GM06990 (cell line): Measurements from ENCODE around the gene MCRIP1.

Source experiments
- DNase-seq: peaks from one replicate; pipeline ENCODE4 v3.0.0-alpha.2; 2011; ENCODE audit not compliant: insufficient read length; ENCODE audit errors: extremely low read depth
- H3K27me3 ChIP-seq: replicated peaks from 2 replicates; pipeline ENCODE4 v1.6.0; 2011; ENCODE audit warnings: low read length; ENCODE audit not compliant: control insufficient read depth, insufficient read depth
- H3K36me3 ChIP-seq: 2 replicates; pipeline ENCODE4 v1.5.1; 2011; ENCODE audit warnings: low read length; ENCODE audit not compliant: control insufficient read depth, insufficient read depth
- H3K4me3 ChIP-seq: replicated peaks from 2 replicates; pipeline ENCODE4 v1.5.1; 2011; ENCODE audit warnings: low read depth, mild to moderate bottlenecking, control low read depth, low read length
- TF ChIP-seq, protein P1 (sequence below): IDR thresholded peaks from 2 replicates; pipeline ENCODE4 v1.5.1; 2011; ENCODE audit warnings: low read length, control low read depth, mild to moderate bottlenecking, inconsistent platforms; ENCODE audit not compliant: insufficient read depth, poor library complexity, severe bottlenecking

The MCRIP1 gene

DNA sequence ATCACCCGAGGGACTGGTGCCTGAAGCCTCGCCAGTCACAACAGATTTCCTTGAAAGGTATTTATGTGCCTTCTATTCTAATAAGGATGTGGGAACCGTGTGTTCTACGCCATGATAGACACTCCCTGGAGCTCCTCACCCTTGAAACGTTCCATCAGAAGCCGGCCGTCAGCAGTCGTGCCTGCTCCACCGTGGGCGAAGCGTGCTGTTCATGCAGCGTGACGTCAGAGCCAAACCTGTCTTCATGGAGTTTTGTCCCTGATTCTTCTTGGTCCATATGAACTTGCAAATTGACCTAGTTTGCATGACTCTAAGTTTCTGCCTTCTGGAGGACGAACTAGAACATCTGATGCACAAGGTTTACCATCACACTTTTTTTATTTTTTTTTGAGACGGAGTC is 6.2 kb upstream of the MCRIP1 start:
- H3K36me3 ChIP-seq: peaks cover 16% of the 10 kb centered on the region
- no peak for DNase-seq

DNA sequence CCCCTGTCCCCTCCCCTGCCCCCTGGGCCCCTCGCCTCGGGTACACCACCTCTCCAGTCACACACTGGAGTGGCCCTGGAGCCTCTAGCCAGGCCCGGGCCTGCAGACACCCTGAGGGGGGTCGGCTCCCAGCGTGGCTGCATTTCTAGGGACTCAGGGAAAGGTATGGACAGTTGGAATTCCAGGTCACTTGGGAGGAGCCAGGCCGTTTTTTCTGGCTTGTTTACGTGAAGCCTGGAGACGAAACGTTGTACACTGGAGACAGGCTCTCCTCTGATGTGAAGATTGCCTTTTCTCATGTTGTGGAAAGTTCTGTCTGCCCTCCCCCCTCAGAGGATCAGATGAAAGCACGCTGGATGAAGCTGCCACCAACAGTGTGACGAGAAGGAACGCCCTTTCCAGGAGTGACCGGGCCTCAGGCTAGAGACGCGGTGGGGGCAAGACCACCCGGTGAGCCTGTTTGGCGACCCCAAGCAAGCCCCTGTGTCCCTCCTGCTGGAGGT is 5.7 kb upstream of the MCRIP1 start:
- TF ChIP-seq, protein P1, sequence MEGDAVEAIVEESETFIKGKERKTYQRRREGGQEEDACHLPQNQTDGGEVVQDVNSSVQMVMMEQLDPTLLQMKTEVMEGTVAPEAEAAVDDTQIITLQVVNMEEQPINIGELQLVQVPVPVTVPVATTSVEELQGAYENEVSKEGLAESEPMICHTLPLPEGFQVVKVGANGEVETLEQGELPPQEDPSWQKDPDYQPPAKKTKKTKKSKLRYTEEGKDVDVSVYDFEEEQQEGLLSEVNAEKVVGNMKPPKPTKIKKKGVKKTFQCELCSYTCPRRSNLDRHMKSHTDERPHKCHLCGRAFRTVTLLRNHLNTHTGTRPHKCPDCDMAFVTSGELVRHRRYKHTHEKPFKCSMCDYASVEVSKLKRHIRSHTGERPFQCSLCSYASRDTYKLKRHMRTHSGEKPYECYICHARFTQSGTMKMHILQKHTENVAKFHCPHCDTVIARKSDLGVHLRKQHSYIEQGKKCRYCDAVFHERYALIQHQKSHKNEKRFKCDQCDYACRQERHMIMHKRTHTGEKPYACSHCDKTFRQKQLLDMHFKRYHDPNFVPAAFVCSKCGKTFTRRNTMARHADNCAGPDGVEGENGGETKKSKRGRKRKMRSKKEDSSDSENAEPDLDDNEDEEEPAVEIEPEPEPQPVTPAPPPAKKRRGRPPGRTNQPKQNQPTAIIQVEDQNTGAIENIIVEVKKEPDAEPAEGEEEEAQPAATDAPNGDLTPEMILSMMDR: no peak
- DNase-seq: no peak
- Histone ChIP-seq H3K27me3 (no peaks in the 10 kb centered on the region), H3K36me3 (peaks cover 11% of the 10 kb centered on the region), H3K4me3 (no peak overlapping the region)

More for the DNA sequence above, 6.2 kb upstream of the MCRIP1 start:
- TF ChIP-seq, protein P1: no peak
- H3K4me3 ChIP-seq: no peak overlapping the region
- no peaks in the 10 kb centered on the region for H3K27me3 ChIP-seq

DNA sequence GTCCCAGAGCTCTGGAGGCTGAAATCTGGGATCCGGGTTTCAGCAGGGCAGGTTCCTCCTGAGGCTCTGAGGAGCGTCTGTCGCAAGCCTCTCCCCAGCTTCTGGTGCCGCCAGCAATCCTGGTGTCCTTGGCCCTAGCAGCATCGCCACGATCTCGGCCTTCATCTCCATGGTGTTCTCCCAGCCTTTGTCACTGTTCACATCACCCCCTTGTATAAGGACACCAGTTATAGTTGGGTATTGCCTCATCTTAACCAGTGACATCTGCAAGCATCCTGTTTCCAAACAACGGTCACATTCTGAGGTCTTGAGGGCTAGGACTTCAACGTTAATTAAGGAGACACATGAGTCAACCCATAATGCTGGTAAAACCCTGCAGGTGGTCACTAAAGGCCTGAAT is 4.5 kb upstream of the MCRIP1 start:
- TF ChIP-seq, protein P1: no peak
- Histone ChIP-seq H3K4me3 (no peak overlapping the region), H3K36me3 (no peaks in the 10 kb centered on the region; the same call in 1 of the 2 replicates), H3K27me3 (no peaks in the 10 kb centered on the region)
- no peak for DNase-seq

DNA sequence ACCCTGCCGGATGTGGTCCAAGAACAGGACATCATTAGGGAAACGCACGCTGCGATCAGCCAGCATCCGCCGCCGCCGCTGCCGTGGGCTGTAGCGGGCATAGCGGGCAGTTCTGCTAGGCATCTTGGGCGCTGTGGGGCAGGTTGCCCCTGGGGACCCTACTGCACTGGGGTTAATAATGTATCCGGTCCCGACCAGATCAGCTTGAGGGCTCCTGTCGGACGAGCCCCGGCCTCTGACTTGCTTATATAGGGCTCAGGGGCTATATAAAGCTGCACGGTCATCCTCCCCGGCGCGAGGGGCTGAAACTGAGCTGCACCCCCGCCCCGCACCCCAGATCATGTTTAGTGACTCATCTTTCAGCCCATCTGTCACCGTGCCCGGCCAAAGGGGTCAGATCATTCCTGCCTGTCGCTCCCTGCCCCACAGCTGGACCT is 1.8 kb upstream of the MCRIP1 start, which contains the start of gene PPP1R27:
TSS of gene PPP1R27 (minus strand) at position 220 of the 437 bp plus-strand sequence. CDS start at position 123, 97 bp downstream.
- TF ChIP-seq, protein P1: no peak
- no peaks in the 10 kb centered on the region; the same call in 1 of the 2 replicates for H3K36me3 ChIP-seq
- no peak for DNase-seq
- H3K4me3 ChIP-seq: peak within 1 kb of the TSS; percentile 78
- no peaks in the 10 kb centered on the region for H3K27me3 ChIP-seq

DNA sequence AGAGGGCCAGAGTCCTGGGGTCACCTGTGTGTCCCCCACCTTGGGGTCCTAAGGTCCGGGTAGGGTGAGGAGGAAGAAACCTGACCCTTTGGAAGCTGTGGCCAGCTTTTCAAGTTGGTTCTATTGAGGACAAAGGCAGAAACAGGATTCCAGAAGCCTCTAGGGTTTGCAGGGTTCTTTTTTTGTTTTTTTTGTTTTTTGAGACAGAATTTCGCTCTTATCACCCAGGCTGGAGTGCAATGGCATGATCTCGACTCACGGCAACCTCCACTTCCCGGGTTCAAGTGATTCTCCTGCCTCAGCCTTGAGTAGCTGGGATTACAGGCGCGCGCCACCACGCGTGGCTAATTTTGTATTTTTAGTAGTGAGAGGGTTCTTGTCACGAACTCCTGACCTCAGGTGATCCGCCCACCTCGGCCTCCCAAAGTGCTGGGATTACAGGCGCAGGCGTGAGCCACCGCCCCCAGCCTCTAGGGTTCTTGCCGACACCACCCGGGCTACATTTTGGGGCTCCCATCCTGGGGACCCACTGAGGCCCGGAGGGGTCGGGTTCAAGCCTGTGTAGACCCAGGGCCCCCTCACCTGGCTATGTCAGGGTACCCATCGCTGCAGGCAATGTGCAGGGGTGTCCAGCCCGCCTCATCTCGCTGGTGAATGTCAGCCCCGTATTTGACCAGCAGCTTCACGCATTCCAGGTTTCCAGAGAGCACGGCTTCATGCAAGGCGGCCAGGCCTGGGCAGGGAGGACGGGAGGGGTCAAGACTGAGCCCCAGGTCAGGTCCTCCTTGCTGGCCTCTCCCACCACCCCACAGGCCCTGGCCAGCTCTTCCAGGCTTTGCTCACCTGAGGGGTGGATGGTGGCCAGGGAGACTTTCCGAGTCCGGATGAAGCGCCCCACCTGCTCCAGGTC is 1.1 kb upstream of the MCRIP1 start:
- TF ChIP-seq, protein P1: no peak
- peak overlapping the region; percentile 78 for H3K4me3 ChIP-seq
- DNase-seq: no peak

More for the DNA sequence above, 1.1 kb upstream of the MCRIP1 start:
- no peaks in the 10 kb centered on the region for H3K27me3 ChIP-seq
- no peaks in the 10 kb centered on the region; the same call in 1 of the 2 replicates for H3K36me3 ChIP-seq
